GM18861 (cell line): Measurements from ENCODE around the gene GALK2.
"Not testable (repeated sequence)": the region's sequence is repeated elsewhere in the genome, so short reads cannot be mapped to it uniquely, and the experiment has no call there.

Experiments
- ATAC-seq: cut with Tn5 transposase; IDR thresholded peaks from one replicate; pipeline ENCODE4 v1.9.1; 2021; ENCODE audit not compliant: unreplicated experiment

The GALK2 gene

GRCh38 chr15:49215768-49216739 is 46.0 kb downstream of the GALK2 start:
- peak; percentile 100 for ATAC-seq

DNA sequence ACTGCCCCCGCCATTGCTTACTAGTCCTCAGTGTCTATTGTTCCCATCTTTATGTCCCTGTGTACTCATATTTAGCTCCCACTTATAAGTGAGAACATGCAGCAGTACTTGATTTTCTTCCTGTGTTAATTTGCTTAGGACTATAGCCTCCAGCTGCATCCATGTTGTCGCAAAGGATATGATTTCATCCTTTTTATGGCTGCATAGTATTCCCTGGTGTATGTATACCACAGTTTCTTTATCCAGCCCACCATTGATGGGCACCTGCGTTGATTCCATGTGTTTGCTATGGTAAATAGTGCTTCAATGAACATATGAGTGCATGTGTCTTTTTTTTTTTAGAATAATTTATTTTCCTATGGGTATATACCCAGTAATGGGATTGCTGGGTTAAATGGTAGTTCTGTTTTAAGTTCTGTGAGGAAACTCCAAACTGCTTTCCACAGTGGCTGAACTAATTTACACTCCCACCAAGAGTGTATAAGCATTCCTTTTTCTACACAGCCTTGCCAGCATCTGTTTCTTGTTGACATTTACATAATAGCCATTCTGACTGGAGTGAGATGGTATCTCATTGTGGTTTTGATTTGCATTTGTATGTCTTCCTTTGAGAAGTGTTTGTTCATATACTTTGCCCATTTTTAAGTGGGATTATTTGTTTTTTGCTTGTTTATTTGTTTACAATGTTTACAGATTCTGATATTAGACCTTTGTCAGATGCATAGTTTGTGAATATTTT is 53.7 kb downstream of the GALK2 start:
- no peak for ATAC-seq

DNA sequence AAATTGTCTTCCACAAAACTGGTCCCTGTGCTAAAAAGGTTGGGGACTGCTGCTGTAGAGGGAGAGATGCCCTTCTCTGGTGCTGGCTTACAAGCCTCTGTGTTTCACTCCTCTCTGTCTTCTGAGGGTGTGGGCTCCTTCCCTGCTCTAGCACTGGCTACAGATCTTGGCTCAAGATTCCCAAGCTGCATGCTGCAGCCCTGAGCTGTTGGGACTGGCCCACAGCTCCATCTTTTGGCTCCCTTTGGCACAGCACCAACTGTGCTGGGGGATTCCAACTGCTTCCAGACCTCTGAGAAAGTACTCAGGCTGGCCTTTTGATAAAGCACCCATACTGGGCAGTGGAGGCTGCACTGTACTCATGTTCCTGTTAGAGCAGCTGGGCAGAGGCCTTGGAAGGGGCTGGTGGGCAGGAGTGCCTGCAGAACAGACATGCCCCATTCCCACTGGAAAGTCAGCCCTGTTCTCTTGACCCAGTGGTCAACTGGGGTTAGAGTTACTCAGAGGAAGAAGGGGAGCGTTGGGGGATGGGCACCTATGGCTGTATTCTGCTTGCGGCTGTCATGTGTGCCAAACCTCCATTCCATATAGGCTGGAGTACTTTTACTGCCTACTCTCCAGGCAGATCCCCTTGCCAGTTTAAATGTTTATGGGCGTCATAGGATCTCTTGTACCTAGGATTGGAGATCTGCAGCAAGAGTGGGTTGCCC is 55.7 kb downstream of the GALK2 start:
- no peak for ATAC-seq

- no peak for ATAC-seq
Observed at GRCh38 chr15:49227602-49228001, 57.6 kb downstream of the GALK2 start.

- ATAC-seq, result no peak
Observed at GRCh38 chr15:49229922-49230321, 59.9 kb downstream of the GALK2 start.

- ATAC-seq, result no peak
Observed at GRCh38 chr15:49232236-49232806, 62.3 kb downstream of the GALK2 start.

DNA sequence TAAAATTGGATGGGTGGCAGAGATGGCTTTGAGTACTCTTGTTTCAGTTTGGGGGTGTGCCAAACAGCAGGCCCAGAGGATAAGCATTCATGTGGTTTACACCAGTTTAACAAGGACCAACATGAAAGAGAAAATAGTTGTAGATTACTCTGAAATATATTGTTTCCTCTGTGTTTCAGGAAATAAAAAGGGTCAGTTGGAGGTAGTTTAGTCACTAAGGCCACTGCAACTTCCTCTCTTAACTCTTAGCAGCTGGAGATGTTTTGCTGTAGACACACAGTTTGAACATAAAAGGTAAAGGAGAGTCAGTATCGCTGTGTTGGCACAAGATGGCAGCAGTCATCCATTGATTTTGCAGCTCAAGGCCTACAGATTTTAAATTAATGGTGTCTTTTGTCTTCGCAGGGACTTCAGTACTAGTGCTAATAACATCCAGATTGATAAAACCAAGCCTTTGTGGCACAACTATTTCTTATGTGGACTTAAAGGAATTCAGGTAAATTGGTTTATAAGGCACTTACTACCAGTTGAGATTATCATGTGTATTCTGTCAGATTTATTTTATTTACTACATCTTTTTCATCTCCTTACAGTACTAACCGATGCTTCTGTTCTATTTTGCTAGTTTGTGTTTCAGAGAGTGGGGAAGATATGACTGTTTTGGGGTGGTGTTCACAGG is 65.5 kb downstream of the GALK2 start:
- ATAC-seq, result peak; percentile 91

DNA sequence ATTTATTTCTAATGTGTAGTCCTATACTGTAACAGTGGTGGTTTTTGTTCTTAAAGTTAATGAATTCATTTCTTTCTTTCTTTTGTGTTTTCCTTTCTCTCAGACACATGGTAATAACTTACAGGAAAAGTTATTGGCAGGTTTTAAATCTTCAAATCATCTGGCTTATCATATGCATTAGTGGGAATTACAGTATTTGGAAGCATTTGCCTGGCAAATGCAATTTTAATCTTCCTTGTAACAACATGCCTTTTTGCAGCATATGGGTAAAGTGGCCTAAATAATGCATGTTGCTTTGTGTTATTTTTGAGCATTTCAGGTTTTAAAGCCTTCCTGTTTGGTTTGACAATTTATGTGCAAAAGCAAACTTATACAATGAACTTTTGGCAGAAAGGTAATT is 66.8 kb downstream of the GALK2 start:
- ATAC-seq, result no peak

DNA sequence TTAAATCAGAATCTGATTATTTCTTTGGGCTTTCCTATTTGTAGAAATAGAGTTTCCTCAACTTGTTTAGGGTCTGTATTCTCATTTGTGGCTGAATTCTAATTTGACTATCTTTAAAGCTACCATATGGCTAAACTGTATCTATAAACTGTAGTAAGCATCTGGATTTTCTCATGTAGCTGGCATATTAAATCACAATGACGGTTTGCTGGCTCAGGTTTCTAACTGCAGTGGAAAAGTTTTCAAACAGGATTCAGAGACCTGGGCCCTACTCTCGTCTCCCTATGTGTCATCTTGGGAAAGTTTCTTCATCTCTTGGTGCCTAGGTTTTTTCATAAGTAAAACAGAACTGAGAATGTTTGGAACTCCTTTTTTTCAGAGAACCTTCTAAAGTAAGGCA is 68.3 kb downstream of the GALK2 start:
- no peak for ATAC-seq

- ATAC-seq, result no peak
Observed at GRCh38 chr15:49239105-49239504, 69.1 kb downstream of the GALK2 start.

GRCh38 chr15:49242820-49243219 is 72.8 kb downstream of the GALK2 start:
- no peak for ATAC-seq

- ATAC-seq, result no peak
Observed at GRCh38 chr15:49247556-49248110, 77.6 kb downstream of the GALK2 start.

- ATAC-seq, result no peak
Observed at GRCh38 chr15:49248291-49248690, 78.2 kb downstream of the GALK2 start.

GRCh38 chr15:49255966-49256759 is 86.1 kb downstream of the GALK2 start:
- ATAC-seq, result no peak

DNA sequence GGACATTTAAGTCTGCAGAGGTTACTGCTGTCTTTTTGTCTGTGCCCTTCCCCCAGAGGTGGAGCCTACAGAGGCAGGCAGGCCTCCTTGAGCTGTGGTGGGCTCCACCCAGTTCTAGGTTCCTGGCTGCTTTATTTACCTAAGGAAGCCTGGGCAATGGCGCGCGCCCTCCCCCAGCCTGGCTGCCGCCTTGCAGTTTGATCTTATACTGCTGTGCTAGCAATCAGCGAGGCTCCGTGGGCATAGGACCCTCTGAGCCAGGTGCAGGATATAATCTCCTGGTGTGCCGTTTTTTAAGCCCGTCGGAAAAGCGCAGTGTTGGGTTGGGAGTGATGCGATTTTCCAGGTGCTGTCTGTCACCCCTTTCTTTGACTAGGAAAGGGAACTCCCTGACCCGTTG is 95.1 kb downstream of the GALK2 start:
- not testable (repeated sequence) for ATAC-seq

DNA sequence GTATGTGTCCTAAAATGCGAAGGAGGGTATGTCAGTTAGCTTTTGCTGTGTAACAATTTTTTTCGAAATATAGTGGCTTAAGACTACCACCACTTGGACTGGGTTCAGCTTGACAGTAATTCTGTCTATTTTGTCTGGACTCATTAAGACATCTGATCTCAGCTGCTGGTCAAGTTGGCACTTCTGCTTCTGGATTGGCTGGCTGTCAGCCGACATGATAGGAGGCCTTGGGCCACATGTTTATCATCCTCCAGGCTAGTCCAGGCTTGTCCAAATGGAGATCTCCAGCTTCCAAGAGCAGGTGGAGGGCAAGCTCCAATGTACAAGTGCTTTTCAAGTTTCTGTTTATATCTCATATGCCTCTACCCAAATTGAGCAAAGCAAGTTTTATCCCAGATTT is 95.9 kb downstream of the GALK2 start:
- ATAC-seq, result no peak

DNA sequence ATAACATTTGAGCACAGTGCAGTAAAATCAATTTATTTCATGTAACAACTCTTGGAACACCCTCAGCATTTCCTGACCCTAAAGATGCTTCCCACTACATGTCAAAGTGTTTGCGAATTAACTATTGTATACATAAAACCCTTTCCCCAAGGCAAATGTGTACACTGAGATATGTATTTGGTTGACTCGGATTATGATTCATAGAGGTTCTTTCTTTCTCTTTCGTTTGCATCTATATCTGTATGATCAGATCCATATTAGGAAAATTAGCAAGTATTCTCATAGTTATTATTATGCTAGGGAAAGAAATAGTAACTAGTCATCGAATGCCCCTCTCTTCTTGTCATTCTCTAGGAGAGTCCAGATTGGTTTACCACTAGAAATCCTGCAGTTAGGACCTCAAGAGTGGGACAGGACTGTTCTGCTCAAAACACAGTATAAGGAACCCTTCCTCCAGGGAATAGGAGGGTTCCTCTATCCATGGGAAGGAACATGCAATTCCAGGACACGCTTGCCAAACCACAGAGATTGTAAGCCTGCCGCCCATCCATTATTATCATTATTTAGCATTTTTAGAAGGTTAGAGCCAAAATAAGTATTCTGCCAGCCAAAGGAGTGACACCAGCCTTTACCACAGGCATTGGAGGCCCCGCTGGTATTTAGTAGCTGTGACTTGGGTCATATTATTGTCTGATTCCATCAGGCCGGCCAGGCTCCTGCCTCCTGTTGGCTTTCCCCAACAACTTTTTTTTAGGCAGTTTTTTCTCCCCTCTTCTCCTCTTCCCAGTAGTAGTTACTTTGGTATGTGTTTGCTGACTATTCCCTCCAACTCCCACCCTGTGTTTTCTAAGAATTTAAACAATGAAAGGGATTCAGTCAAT is 100.7 kb downstream of the GALK2 start:
- ATAC-seq, result no peak

GRCh38 chr15:49273734-49274318 is 103.8 kb downstream of the GALK2 start:
- no peak for ATAC-seq
